Liver (tissue), 3 donors: ENCODE results near the gene WNT10A.

Source experiments
- CTCF ChIP-seq: fragments of 150-350 bp; IDR thresholded peaks from 2 replicates; pipeline ENCODE4 v1.5.1; 2017; ENCODE audit warnings: improper control_type of control experiment, low read depth, low read length; ENCODE audit not compliant: missing input control
- NR2F2 ChIP-seq: IDR thresholded peaks from 2 replicates; pipeline ENCODE4 v1.6.1; 2016; ENCODE audit warnings: antibody characterized with exemption
- TAF1 ChIP-seq: conservative IDR thresholded peaks from 2 replicates; pipeline ENCODE4 v1.6.1; 2016; ENCODE audit warnings: antibody characterized with exemption, mild to moderate bottlenecking
- donor health status: healthy.
- donor health status: healthy.

- TF ChIP-seq NR2F2 (no peak), CTCF (no peak), TAF1 (no peak)
Observed at GRCh38 chr2:218853766-218854165, 26.9 kb upstream of the WNT10A start.
